ENCODE results near the gene SLC17A1.

Gene SLC17A1

DNA sequence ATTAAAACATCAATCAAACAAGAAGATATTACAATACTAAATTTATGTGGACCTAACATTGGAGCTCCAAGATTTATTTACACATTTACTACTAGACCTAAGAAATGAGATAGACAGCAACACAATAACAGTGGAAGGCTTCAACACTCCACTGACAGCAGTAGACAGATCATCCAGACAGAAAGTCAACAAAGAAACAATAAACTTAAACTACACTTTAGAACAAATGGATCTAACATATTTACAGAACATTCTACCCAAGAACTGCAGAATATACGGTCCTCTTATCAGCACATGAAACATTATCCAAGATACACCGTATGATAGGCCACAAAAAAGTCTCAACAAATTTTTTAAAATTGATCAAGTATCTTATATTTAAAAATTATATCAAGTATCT is 27.0 kb downstream of the SLC17A1 start:
- H3K4me3 ChIP-seq (ENCODE audit: low read length), result no peak overlapping the region
- DNase-seq (ENCODE audit: low read depth), result no peak
- no peak for TF ChIP-seq CTCF (conservative IDR thresholded peaks at IDR 0.05; ENCODE audit: low read length)

- DNase-seq (ENCODE audit: low read depth), result no peak
- H3K4me3 ChIP-seq (ENCODE audit: low read length), result no peak overlapping the region
- no peak for TF ChIP-seq CTCF (conservative IDR thresholded peaks at IDR 0.05; ENCODE audit: low read length)
Observed at GRCh38 chr6:25801436-25801835, 30.4 kb downstream of the SLC17A1 start.

DNA sequence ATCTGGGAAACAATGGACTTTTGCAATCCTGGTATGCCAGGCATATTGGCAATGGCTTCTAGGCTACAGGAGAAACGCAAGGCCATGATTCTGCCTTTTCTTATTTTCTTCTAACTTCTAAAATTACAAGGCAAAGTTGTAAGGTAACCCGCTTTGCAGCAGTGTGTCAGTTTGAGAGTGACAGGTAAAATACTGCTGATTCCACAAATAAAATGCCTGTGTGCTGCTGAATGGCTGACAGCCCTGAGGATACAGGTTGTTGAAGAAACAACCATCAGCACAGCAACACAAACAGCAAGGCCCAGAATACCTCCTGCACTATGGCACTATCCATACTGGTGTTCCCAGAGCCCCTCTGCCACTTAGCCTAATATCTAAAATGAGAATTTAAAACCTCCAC is 37.1 kb downstream of the SLC17A1 start:
- no peak for DNase-seq (ENCODE audit: low read depth)
- no peak overlapping the region for H3K4me3 ChIP-seq (ENCODE audit: low read length)
- no peak for TF ChIP-seq CTCF (conservative IDR thresholded peaks at IDR 0.05; ENCODE audit: low read length)

GRCh38 chr6:25793970-25794369 is 37.9 kb downstream of the SLC17A1 start:
- TF ChIP-seq CTCF (conservative IDR thresholded peaks at IDR 0.05; ENCODE audit: low read length), result no peak
- no peak overlapping the region for H3K4me3 ChIP-seq (ENCODE audit: low read length)
- DNase-seq (ENCODE audit: low read depth), result no peak

- H3K4me3 ChIP-seq (ENCODE audit: low read length), result no peak overlapping the region
- DNase-seq (ENCODE audit: low read depth), result no peak
- no peak for TF ChIP-seq CTCF (conservative IDR thresholded peaks at IDR 0.05; ENCODE audit: low read length)
Observed at GRCh38 chr6:25792016-25792415, 39.8 kb downstream of the SLC17A1 start.

DNA sequence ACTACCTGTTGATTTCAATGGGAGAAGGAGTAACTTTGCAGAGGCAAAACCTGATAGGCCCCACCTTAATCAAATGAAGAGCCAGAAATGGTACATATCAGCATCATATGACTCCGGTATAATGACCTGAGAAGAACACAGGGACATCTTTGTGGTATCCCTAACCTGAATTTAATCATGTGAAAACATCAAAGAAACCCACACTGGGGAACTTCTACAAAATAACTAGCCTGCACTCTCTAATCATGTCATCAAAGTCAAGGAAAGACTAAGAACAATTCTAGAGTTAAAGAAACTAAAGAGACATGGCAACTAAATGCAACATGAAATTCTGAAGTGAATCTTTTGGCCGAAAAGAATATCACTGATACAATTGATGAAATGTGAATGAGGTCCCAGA is 42.4 kb downstream of the SLC17A1 start:
- no peak for TF ChIP-seq CTCF (conservative IDR thresholded peaks at IDR 0.05; ENCODE audit: low read length)
- no peak for DNase-seq (ENCODE audit: low read depth)
- H3K4me3 ChIP-seq (ENCODE audit: low read length), result no peak overlapping the region

GRCh38 chr6:25788305-25788922 is 43.4 kb downstream of the SLC17A1 start:
- TF ChIP-seq CTCF (conservative IDR thresholded peaks at IDR 0.05; ENCODE audit: low read length), result peak; percentile 73
- H3K4me3 ChIP-seq (ENCODE audit: low read length), result no peak overlapping the region
- DNase-seq (ENCODE audit: low read depth), result peak; percentile 60

All from AG10803 (cell line).